Upper lobe of right lung (tissue), 1 donor: ENCODE data around the gene MOB3A. TPM values are rescaled to one million over a fixed set of nuclear protein-coding genes. Genes with fewer than 3 reads are reported as not detected.
"Not testable (repeated sequence)": the region's sequence is repeated elsewhere in the genome, so short reads cannot be mapped to it uniquely, and the experiment has no call there.

Experiments
- ATAC-seq: fragments of 200-7000 bp; cut with Tn5 transposase; one replicate; pipeline ENCODE4 v1.9.1; 2020; ENCODE audit warnings: mild to moderate bottlenecking, moderate library complexity
- DNase-seq: peaks from one replicate; pipeline ENCODE4 v3.0.0-alpha.2; 2020
- H3K27ac ChIP-seq: fragments of 200-600 bp; one replicate; pipeline ENCODE4 v1.8.0; 2022
- H3K27me3 ChIP-seq: fragments of 200-600 bp; one replicate; pipeline ENCODE4 v1.8.0; 2022; ENCODE audit warnings: mild to moderate bottlenecking
- H3K36me3 ChIP-seq: fragments of 200-600 bp; one replicate; pipeline ENCODE4 v1.8.0; 2022
- H3K4me1 ChIP-seq: fragments of 200-600 bp; one replicate; pipeline ENCODE4 v1.8.0; 2022
- H3K4me3 ChIP-seq: fragments of 200-600 bp; one replicate; pipeline ENCODE4 v1.8.0; 2022; ENCODE audit warnings: mild to moderate bottlenecking
- H3K9me3 ChIP-seq: fragments of 200-600 bp; one replicate; pipeline ENCODE4 v1.8.0; 2022
- intact Hi-C: fragments of 100-400 bp; cut with DNase I; formaldehyde crosslinking; loops from one replicate; pipeline ENCODE4 v1.11.0; 2022
- total RNA-seq: library from RNA; stranded (reverse); fragmentation: NEBNext Ultra II Directional; extraction: Animal tissue kit (Norgen Biotek cat#: 25700); gene quantifications from one replicate; pipeline ENCODE4 v1.2.1, GENCODE V29; 2021
- TF ChIP-seq, protein P1 (sequence below): fragments of 200-600 bp; IDR thresholded peaks from one replicate; pipeline ENCODE4 v1.8.0; 2022; ENCODE audit warnings: antibody characterized with exemption
- donor health status: DM: no; HTN: yes; CAD: no; lungs with severe emphysema.

Gene MOB3A
- total RNA-seq, 1 donor from 2014 or later, result 58.8 TPM

DNA sequence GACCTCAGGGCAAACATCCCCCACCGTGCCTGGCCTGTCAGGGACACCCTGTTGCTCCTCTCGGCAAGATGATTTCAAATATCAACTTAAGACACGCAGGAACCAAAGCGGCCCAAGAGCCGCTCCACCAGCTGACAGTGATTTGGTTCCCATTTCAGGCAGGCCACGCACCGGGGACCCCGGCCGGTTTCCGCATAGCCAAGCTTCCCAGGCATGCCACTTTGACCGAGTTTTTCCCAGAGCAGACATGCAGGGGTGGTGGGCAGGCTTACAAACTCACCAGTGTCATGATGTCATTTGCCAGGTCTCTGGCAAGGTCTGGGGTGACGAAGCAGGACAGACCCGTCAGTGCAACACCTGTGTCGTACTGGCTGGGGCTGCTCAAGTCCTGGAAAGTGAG lies 36.1 kb upstream of the MOB3A start:
- DNase-seq (no peak), ATAC-seq (no peak)
- Histone ChIP-seq H3K27ac (no peak overlapping the region), H3K27me3 (no peaks in the 10 kb centered on the region), H3K36me3 (peaks cover 69% of the 10 kb centered on the region), H3K9me3 (no peaks in the 10 kb centered on the region), H3K4me1 (no peaks in the 10 kb centered on the region), H3K4me3 (no peak overlapping the region)
- TF ChIP-seq, protein P1, sequence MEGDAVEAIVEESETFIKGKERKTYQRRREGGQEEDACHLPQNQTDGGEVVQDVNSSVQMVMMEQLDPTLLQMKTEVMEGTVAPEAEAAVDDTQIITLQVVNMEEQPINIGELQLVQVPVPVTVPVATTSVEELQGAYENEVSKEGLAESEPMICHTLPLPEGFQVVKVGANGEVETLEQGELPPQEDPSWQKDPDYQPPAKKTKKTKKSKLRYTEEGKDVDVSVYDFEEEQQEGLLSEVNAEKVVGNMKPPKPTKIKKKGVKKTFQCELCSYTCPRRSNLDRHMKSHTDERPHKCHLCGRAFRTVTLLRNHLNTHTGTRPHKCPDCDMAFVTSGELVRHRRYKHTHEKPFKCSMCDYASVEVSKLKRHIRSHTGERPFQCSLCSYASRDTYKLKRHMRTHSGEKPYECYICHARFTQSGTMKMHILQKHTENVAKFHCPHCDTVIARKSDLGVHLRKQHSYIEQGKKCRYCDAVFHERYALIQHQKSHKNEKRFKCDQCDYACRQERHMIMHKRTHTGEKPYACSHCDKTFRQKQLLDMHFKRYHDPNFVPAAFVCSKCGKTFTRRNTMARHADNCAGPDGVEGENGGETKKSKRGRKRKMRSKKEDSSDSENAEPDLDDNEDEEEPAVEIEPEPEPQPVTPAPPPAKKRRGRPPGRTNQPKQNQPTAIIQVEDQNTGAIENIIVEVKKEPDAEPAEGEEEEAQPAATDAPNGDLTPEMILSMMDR, result no peak
- intact Hi-C loops, result no loop called here

DNA sequence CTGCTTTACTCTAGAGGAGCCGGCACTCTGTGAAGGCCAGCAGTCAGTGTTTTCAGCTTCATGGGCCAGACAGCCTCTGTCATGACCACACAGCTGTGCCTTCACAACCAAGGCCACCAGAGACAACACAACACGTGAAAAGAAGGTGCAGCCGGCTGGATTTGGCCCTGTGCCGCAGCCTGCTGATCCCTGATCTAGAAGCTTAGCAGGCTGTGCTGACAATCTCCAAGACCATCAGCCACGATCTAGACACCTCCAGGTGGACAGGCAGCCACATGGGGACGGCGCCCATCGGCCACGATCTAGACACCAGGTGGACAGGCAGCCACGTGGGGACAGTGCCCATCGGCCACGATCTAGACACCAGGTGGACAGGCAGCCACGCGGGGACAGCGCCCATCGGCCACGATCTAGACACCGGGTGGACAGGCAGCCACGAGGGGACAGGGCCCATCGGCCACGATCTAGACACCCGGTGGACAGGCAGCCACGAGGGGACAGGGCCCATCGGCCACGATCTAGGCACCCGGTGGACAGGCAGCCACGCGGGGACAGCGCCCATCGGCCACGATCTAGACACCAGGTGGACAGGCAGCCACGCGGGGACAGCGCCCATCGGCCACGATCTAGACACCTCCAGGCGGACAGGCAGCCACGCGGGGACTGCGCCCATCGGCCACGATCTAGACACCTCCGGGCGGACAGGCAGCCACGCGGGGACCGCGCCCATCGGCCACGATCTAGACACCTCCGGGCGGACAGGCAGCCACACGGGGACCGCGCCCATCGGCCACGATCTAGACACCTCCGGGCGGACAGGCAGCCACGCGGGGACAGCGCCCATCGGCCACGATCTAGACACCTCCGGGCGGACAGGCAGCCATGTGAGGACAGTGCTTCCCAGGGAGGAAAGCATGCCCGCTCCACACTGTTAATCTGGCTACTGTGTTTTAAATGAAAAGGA lies 35.2 kb upstream of the MOB3A start:
- DNase-seq, ATAC-seq, intact Hi-C loops, H3K4me1 ChIP-seq, H3K27me3 ChIP-seq, H3K9me3 ChIP-seq, H3K27ac ChIP-seq, H3K4me3 ChIP-seq: not testable (repeated sequence)
- H3K36me3 ChIP-seq, result peaks cover 68% of the 10 kb centered on the region

DNA sequence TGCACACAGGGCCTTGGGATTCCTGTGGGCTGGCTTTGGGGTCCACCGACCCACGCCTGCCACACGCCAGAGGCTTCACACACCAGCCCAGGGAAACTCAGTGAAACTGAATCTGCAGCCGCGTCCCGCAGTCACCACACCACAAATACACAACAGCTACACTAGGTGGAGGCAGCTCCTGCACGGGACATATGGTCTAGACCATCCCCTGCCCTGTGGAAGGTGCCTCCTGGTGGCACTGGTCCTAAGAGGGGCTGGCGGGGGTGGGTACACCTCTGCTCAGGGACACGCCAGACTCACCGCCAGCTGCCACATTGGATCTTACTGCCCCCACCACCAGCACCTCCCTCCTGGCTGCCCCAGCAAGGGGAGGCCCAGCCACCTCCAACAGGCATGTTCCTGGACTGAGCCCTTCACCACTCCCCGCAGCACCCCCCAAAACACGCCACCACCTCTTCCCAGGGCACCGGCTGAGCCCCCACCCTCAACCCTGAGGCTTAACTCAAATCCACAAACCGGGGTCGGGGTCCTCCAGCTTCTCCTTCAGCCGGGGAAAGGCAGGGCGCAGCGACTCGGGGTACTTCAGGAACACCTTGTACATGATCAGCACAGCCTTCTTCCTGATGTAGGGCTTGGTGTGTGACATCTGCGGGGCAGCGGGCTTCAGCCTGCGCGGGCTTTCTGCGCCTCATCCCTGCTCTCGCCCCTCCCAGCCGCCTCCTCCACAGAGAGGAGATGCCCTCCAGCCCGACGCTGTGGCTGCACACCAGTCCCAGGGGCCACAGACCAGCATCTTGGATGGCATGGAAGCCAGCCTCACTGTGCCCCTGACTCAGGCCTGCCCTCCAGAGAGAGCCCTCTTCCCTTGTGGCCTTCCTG lies 34.0 kb upstream of the MOB3A start:
- Histone ChIP-seq H3K36me3 (peaks cover 75% of the 10 kb centered on the region), H3K27ac (no peak overlapping the region)
- DNase-seq, result no peak

DNA sequence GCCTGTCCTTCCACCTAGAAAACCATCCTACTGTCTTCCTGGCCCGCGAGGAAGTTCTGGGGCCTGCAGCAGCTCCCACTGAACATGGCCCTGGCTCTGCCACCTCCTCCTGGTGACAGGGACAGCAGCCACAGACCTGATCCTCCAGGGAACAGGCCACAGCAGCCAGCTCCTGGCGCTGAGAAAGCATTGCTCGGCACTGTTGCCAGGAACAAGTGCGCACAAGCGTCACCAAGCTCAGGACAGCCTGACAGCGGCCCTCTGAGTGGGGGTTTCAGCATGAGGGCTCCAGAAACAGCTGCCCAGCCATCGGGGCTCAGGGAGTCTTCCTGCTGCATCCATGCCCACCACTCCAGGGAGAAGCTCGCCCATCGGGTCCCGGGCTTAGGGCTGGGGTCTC lies 33.4 kb upstream of the MOB3A start:
- no peaks in the 10 kb centered on the region for H3K27me3 ChIP-seq
- H3K36me3 ChIP-seq, result peaks cover 81% of the 10 kb centered on the region
- DNase-seq (no peak), ATAC-seq (no peak)
- H3K27ac ChIP-seq, result no peak overlapping the region
- no peaks in the 10 kb centered on the region for H3K9me3 ChIP-seq
- H3K4me3 ChIP-seq, result no peak overlapping the region
- no peaks in the 10 kb centered on the region for H3K4me1 ChIP-seq
- TF ChIP-seq, protein P1, result no peak
- intact Hi-C loops, result no loop called here

More for the DNA sequence above, 34.0 kb upstream of the MOB3A start:
- H3K9me3 ChIP-seq, result no peaks in the 10 kb centered on the region
- no peaks in the 10 kb centered on the region for H3K27me3 ChIP-seq
- intact Hi-C loops, result no loop called here
- TF ChIP-seq, protein P1, result no peak
- ATAC-seq, result peak; percentile 12
- H3K4me3 ChIP-seq, result no peak overlapping the region
- no peaks in the 10 kb centered on the region for H3K4me1 ChIP-seq

DNA sequence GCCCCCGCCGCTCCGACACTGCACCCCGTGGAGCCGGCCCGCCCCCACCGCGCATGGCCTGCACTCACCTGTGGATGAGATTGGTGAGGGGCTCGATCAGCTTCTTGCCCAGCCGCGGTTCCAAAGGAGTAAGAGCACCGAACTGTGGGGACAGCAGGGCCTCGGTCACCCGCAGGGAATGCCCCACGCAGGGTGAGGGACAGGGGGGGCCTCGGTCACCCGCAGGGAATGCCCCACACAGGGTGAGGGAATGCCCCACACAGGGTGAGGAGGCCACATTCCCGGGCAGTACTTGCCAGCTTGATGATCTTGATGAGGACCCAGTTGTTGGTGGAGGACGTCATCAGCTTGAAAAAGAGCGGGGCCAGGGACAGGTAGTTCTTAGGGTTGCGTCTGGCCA lies 32.9 kb upstream of the MOB3A start:
- DNase-seq, result no peak
- H3K9me3 ChIP-seq, result no peaks in the 10 kb centered on the region
- intact Hi-C loops, result no loop called here
- H3K36me3 ChIP-seq, result peaks cover 84% of the 10 kb centered on the region
- no peak for ATAC-seq
- no peak overlapping the region for H3K27ac ChIP-seq
- TF ChIP-seq, protein P1, result no peak
- H3K27me3 ChIP-seq, result no peaks in the 10 kb centered on the region
- H3K4me3 ChIP-seq, result no peak overlapping the region
- no peaks in the 10 kb centered on the region for H3K4me1 ChIP-seq

DNA sequence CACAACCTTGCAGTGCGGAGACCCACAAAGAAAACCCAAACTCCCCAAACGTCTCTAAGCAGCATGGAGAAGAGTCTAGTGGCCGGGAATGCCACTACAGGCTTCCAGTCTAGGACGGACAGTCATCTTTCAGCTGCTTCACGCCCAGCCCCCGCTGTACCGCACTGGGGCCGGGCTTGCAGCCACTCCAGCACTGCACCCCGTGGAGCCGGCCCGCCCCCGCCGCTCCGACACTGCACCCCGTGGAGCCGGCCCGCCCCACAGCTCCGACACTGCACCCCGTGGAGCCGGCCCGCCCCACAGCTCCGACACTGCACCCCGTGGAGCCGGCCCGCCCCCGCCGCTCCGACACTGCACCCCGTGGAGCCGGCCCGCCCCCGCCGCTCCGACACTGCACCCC lies 32.1 kb upstream of the MOB3A start:
- H3K36me3 ChIP-seq, result peaks cover 83% of the 10 kb centered on the region

More for the DNA sequence above, 32.1 kb upstream of the MOB3A start:
- H3K4me1 ChIP-seq, H3K9me3 ChIP-seq, H3K4me3 ChIP-seq, ATAC-seq, H3K27ac ChIP-seq, DNase-seq, H3K27me3 ChIP-seq, intact Hi-C loops: not testable (repeated sequence)
